ENCODE measurements around the gene LRP5.

GRCh38 chr11:68355471-68355870, 43.1 kb downstream of the LRP5 start:
- TF ChIP-seq CTCF (IDR thresholded peaks at IDR 0.05; ENCODE audit: low read depth, low read length) (no peak), MAX (IDR thresholded peaks at IDR 0.05; ENCODE audit: low read depth, low read length) (no peak), POLR2A (IDR thresholded peaks at IDR 0.05; ENCODE audit: extremely low read depth, insufficient read length) (no peak)
